Endodermal cell (in vitro differentiated cells): ENCODE data around the gene DLG2. TPM values are rescaled to one million over a fixed set of nuclear protein-coding genes. Genes with fewer than 3 reads are reported as not detected.

Experiments used
- DNase-seq: peaks from one replicate; pipeline ENCODE4 v3.0.0-alpha.2; 2017
- H3K27ac ChIP-seq: 2 replicates; pipeline ENCODE4 v1.5.1; 2013; ENCODE audit warnings: mild to moderate bottlenecking, low read depth, low read length, moderate library complexity
- H3K27me3 ChIP-seq: 2 replicates; pipeline ENCODE4 v1.6.1; 2013; ENCODE audit warnings: mild to moderate bottlenecking, low read length, moderate library complexity; ENCODE audit not compliant: insufficient read depth, control insufficient read depth, poor library complexity, severe bottlenecking
- H3K36me3 ChIP-seq: 2 replicates; pipeline ENCODE4 v1.7.0; 2013; ENCODE audit warnings: mild to moderate bottlenecking, low read length, moderate library complexity; ENCODE audit not compliant: control insufficient read depth, insufficient read depth
- H3K4me1 ChIP-seq: one replicate; pipeline ENCODE4 v1.7.0; 2013; ENCODE audit warnings: low read length; ENCODE audit not compliant: control insufficient read depth, insufficient read depth
- H3K4me3 ChIP-seq: 2 replicates; pipeline ENCODE4 v1.5.1; 2013; ENCODE audit warnings: mild to moderate bottlenecking, low read length, moderate library complexity
- H3K9ac ChIP-seq: 2 replicates; pipeline ENCODE4 v1.6.1; 2013; ENCODE audit warnings: mild to moderate bottlenecking, low read length, moderate library complexity; ENCODE audit not compliant: poor library complexity, severe bottlenecking; ENCODE audit errors: extremely low read depth
- H3K9me3 ChIP-seq: 2 replicates; pipeline ENCODE4 v1.6.1; 2013; ENCODE audit warnings: mild to moderate bottlenecking, low read length, moderate library complexity; ENCODE audit not compliant: control insufficient read depth
- H3K27ac Mint-ChIP-seq: 2 replicates; pipeline ENCODE4 v1.8.0; 2020; ENCODE audit warnings: mixed read lengths
- H3K27me3 Mint-ChIP-seq: 2 replicates; pipeline ENCODE4 v1.8.0; 2021; ENCODE audit warnings: mild to moderate bottlenecking, mixed read lengths; ENCODE audit not compliant: insufficient read depth
- H3K36me3 Mint-ChIP-seq: 2 replicates; pipeline ENCODE4 v1.8.0; 2020; ENCODE audit warnings: low read depth, mixed read lengths
- H3K4me1 Mint-ChIP-seq: 2 replicates; pipeline ENCODE4 v1.8.0; 2020; ENCODE audit warnings: mixed read lengths
- H3K4me3 Mint-ChIP-seq: 2 replicates; pipeline ENCODE4 v1.8.0; 2020; ENCODE audit warnings: mild to moderate bottlenecking, moderate library complexity, mixed read lengths
- H3K9me3 Mint-ChIP-seq: 2 replicates; pipeline ENCODE4 v1.8.0; 2020; ENCODE audit warnings: mild to moderate bottlenecking, mixed read lengths
- WGBS, 2 experiments: methylation state at CpG; one replicate each; pipeline versions ENCODE4 v1.1.5 to v1.1.7; 2013; ENCODE audit warnings: missing lambda C conversion rate in 2 of 2, mixed read lengths in 1 of 2; ENCODE audit not compliant: insufficient coverage in 1 of 2, insufficient read length in 1 of 2; 5-methylcytosine and 5-hydroxymethylcytosine counted together
- total RNA-seq, 2 donors: library from RNA; stranded (reverse); fragmentation: NEBNext Ultra II Directional in 1 of 2; extraction: Animal tissue kit (Norgen Biotek cat#: 25700) in 1 of 2; gene quantifications; 2 replicates in 1 of 2; 3 replicates in 1 of 2; pipeline ENCODE4 v1.2.1, GENCODE V29; 2021
- TF ChIP-seq, protein P1 (sequence below): fragments of 200-600 bp; sonication (generic); conservative IDR thresholded peaks from 2 replicates; pipeline ENCODE4 v1.5.0; 2021; ENCODE audit warnings: antibody characterized with exemption, mild to moderate bottlenecking

The DLG2 gene
- total RNA-seq, 2 donors from 2014 or later = 9.6 to 10.6 TPM

DNA sequence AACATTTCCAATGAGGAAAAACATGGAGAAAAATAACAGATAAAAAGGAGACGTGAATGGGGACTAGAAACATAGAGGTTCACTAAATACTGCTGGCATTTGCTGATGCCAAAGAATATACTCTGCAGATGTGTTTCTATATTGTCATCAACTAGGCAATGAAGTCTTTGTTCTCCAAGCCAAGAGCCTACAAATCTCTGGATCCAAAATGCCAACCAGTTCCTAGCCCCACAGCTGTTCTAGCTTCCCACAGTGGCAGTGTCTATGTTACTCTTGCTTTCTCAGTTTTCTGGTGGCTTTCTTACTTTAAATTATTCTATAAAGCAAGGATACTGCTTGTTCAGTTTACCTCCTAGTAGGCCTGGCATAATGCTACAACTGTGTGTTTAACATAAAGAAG lies 1363.1 kb downstream of the DLG2 start:
- no peak for DNase-seq
- H3K27me3 Mint-ChIP-seq = no peaks in the 10 kb centered on the region
- Histone ChIP-seq H3K9ac (no peak overlapping the region), H3K9me3 (no peaks in the 10 kb centered on the region), H3K27ac (no peak overlapping the region), H3K27me3 (peaks cover 5% of the 10 kb centered on the region), H3K36me3 (no peaks in the 10 kb centered on the region), H3K4me3 (no peak overlapping the region), H3K4me1 (no peaks in the 10 kb centered on the region)
- no peaks in the 10 kb centered on the region for H3K4me1 Mint-ChIP-seq
- no peak overlapping the region for H3K4me3 Mint-ChIP-seq
- WGBS, 2 experiments = 89 to 100% methylated on average over 1 of the region's 1 CpG
- H3K36me3 Mint-ChIP-seq = no peaks in the 10 kb centered on the region
- TF ChIP-seq, protein P1, sequence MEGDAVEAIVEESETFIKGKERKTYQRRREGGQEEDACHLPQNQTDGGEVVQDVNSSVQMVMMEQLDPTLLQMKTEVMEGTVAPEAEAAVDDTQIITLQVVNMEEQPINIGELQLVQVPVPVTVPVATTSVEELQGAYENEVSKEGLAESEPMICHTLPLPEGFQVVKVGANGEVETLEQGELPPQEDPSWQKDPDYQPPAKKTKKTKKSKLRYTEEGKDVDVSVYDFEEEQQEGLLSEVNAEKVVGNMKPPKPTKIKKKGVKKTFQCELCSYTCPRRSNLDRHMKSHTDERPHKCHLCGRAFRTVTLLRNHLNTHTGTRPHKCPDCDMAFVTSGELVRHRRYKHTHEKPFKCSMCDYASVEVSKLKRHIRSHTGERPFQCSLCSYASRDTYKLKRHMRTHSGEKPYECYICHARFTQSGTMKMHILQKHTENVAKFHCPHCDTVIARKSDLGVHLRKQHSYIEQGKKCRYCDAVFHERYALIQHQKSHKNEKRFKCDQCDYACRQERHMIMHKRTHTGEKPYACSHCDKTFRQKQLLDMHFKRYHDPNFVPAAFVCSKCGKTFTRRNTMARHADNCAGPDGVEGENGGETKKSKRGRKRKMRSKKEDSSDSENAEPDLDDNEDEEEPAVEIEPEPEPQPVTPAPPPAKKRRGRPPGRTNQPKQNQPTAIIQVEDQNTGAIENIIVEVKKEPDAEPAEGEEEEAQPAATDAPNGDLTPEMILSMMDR = no peak
- no peaks in the 10 kb centered on the region for H3K9me3 Mint-ChIP-seq
- H3K27ac Mint-ChIP-seq = no peak overlapping the region

DNA sequence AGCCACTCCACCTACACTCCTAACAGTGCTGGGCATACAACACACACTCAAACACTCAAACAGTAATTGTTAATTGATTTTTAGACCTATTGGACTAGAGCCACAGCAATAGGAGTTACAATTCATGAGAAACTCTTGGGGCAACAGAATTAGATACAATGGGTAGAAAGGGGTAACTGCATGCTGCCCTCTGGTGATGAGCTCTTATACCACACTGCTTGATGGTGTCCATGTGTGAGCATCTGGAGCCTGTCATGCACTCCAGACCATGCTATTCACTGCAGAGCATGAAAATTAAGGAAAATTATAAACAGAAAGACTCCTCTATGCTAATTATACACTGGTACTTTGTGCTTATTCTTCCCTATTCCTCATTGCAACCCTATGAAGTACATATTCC lies 1365.4 kb downstream of the DLG2 start:
- Histone ChIP-seq H3K4me1 (no peaks in the 10 kb centered on the region), H3K27ac (no peak overlapping the region), H3K36me3 (no peaks in the 10 kb centered on the region), H3K9me3 (no peaks in the 10 kb centered on the region), H3K9ac (no peak overlapping the region), H3K4me3 (no peak overlapping the region), H3K27me3 (peaks cover 5% of the 10 kb centered on the region)
- peak; percentile 76 for DNase-seq
- Mint-ChIP-seq H3K4me1 (no peaks in the 10 kb centered on the region), H3K27me3 (no peaks in the 10 kb centered on the region), H3K27ac (no peak overlapping the region), H3K4me3 (no peak overlapping the region), H3K9me3 (no peaks in the 10 kb centered on the region), H3K36me3 (no peaks in the 10 kb centered on the region)
- TF ChIP-seq, protein P1 = peak; percentile 83

DNA sequence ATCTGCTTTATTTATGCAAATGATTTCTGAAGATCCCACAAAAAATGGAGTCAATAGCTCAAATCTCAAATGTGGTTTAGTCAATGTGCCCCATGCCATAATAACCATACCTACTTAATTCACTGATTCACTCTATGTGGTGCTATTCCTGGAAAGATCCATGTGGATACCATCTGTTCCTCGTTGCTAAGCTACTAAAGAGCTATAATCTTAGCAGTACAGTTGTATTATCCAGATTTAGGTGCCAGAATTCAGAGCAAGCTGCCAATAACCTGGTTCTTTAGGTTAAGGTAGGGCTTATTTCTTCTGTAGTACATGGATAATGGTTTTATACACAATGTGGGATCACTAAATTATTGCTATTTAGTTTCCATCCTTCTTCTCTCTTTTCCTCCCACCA lies 1366.3 kb downstream of the DLG2 start:
- WGBS, 2 experiments = 91 to 100% methylated on average over 1 of the region's 1 CpG
- TF ChIP-seq, protein P1 = no peak
- no peak for DNase-seq

More for the DNA sequence above, 1366.3 kb downstream of the DLG2 start:
- H3K36me3 ChIP-seq = no peaks in the 10 kb centered on the region
- H3K9ac ChIP-seq = no peak overlapping the region
- H3K4me1 Mint-ChIP-seq = no peaks in the 10 kb centered on the region
- H3K27ac Mint-ChIP-seq = no peak overlapping the region
- H3K9me3 ChIP-seq = no peaks in the 10 kb centered on the region
- no peaks in the 10 kb centered on the region for H3K9me3 Mint-ChIP-seq
- H3K27me3 Mint-ChIP-seq = no peaks in the 10 kb centered on the region
- no peaks in the 10 kb centered on the region for H3K36me3 Mint-ChIP-seq
- H3K4me3 Mint-ChIP-seq = no peak overlapping the region
- no peak overlapping the region for H3K27ac ChIP-seq
- H3K27me3 ChIP-seq = no peaks in the 10 kb centered on the region
- no peaks in the 10 kb centered on the region for H3K4me1 ChIP-seq
- no peak overlapping the region for H3K4me3 ChIP-seq
